ENCODE results near the gene ALLC.

The ALLC gene

GRCh38 chr2:3630631-3631030 is 27.4 kb upstream of the ALLC start:
- Histone ChIP-seq H3K27me3 (ENCODE audit: insufficient read depth, low read length, poor library complexity) (no peaks in the 10 kb centered on the region), H3K4me2 (ENCODE audit: insufficient read depth, low read length) (no peak overlapping the region), H3K9ac (ENCODE audit: low read depth, low read length) (no peak overlapping the region), H3K4me1 (ENCODE audit: insufficient read depth, low read length) (no peaks in the 10 kb centered on the region), H4K20me1 (ENCODE audit: insufficient read depth, low read length) (no peaks in the 10 kb centered on the region), H3K36me3 (ENCODE audit: insufficient read depth, low read length) (no peaks in the 10 kb centered on the region), H3K79me2 (ENCODE audit: insufficient read depth, low read length) (no peaks in the 10 kb centered on the region), H2AFZ (ENCODE audit: low read depth, low read length) (no peak overlapping the region), H3K27ac (ENCODE audit: low read length) (no peak overlapping the region), H3K4me3 (ENCODE audit: low read depth in 1 of 2, low read length in 2 of 2) (no peak overlapping the region), H3K9me3 (ENCODE audit: insufficient read depth, low read length, severe bottlenecking) (no peaks in the 10 kb centered on the region)
- TF ChIP-seq CTCF (IDR thresholded peaks at IDR 0.05; ENCODE audit: borderline replicate concordance, extremely low read depth, low read length, poor library complexity, severe bottlenecking) (no peak), EZH2 (IDR thresholded peaks at IDR 0.05; ENCODE audit: borderline replicate concordance, low read depth, low read length, severe bottlenecking) (no peak)
- ATAC-seq (ENCODE audit: insufficient read depth, low read depth) (no peak), DNase-seq (no peak)

DNA sequence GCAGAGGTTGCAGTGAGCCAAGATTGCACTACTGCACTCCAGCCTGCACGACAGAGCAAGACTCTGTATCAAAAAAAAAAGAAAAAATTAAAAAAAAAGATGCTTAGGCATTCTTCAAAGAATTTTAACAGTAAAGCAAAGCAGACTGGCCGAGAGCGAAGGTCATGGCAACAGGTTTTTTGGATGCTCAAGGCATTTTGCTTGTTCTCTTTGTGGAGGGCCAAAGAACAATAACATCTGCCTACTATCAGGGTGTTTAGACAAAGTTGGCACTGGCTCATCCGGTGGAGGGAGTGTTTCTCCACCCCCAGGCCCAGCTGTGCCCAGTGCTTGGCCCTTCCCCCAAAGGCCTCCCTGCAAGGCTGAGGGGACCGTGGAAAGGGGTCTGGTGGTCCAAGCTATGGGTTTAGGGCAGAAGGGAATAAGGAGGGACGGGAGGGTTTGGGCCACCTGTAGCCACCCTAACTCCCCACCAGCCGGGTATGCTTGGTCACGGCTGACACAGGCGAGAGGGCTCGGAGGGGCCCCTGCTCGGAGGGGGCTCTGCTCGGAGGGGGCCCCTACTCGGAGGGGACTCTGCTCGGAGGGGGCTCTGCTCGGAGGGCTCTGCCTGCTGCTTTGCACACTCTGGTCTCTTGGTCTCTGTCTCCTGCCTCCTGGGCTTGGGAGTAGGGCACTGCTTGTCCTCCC is 26.7 kb upstream of the ALLC start:
- Histone ChIP-seq H3K4me3 (ENCODE audit: low read depth in 1 of 2, low read length in 2 of 2) (no peak overlapping the region), H3K79me2 (ENCODE audit: insufficient read depth, low read length) (no peaks in the 10 kb centered on the region), H3K4me2 (ENCODE audit: insufficient read depth, low read length) (no peak overlapping the region), H3K9me3 (ENCODE audit: insufficient read depth, low read length, severe bottlenecking) (no peaks in the 10 kb centered on the region), H4K20me1 (ENCODE audit: insufficient read depth, low read length) (no peaks in the 10 kb centered on the region), H3K36me3 (ENCODE audit: insufficient read depth, low read length) (no peaks in the 10 kb centered on the region), H3K27ac (ENCODE audit: low read length) (no peak overlapping the region), H3K4me1 (ENCODE audit: insufficient read depth, low read length) (no peaks in the 10 kb centered on the region), H3K9ac (ENCODE audit: low read depth, low read length) (no peak overlapping the region), H3K27me3 (ENCODE audit: insufficient read depth, low read length, poor library complexity) (no peaks in the 10 kb centered on the region), H2AFZ (ENCODE audit: low read depth, low read length) (no peak overlapping the region)
- TF ChIP-seq CTCF (IDR thresholded peaks at IDR 0.05; ENCODE audit: borderline replicate concordance, extremely low read depth, low read length, poor library complexity, severe bottlenecking) (no peak), EZH2 (IDR thresholded peaks at IDR 0.05; ENCODE audit: borderline replicate concordance, low read depth, low read length, severe bottlenecking) (no peak)
- ATAC-seq (ENCODE audit: insufficient read depth, low read depth) (no peak), DNase-seq (no peak)

- H3K36me3 ChIP-seq (ENCODE audit: insufficient read depth, low read length), result no peaks in the 10 kb centered on the region
- no peaks in the 10 kb centered on the region; the same call in 1 of the 2 replicates for H4K20me1 ChIP-seq (ENCODE audit: insufficient read depth, low read length)
- H3K4me2 ChIP-seq (ENCODE audit: insufficient read depth, low read length), result no peak overlapping the region
- ATAC-seq (ENCODE audit: insufficient read depth, low read depth) (no peak), DNase-seq (no peak)
- TF ChIP-seq EZH2 (IDR thresholded peaks at IDR 0.05; ENCODE audit: borderline replicate concordance, low read depth, low read length, severe bottlenecking) (no peak), CTCF (IDR thresholded peaks at IDR 0.05; ENCODE audit: borderline replicate concordance, extremely low read depth, low read length, poor library complexity, severe bottlenecking) (no peak)
- no peaks in the 10 kb centered on the region for H3K9me3 ChIP-seq (ENCODE audit: insufficient read depth, low read length, severe bottlenecking)
- no peaks in the 10 kb centered on the region for H3K4me1 ChIP-seq (ENCODE audit: insufficient read depth, low read length)
- no peak overlapping the region for H3K9ac ChIP-seq (ENCODE audit: low read depth, low read length)
- no peak overlapping the region for H3K4me3 ChIP-seq (ENCODE audit: low read depth in 1 of 2, low read length in 2 of 2)
- no peak overlapping the region for H3K27ac ChIP-seq (ENCODE audit: low read length)
- H2AFZ ChIP-seq (ENCODE audit: low read depth, low read length), result no peak overlapping the region
- H3K27me3 ChIP-seq (ENCODE audit: insufficient read depth, low read length, poor library complexity), result no peaks in the 10 kb centered on the region
- no peaks in the 10 kb centered on the region for H3K79me2 ChIP-seq (ENCODE audit: insufficient read depth, low read length)
These were observed 25.9 kb upstream of the ALLC start for GRCh38 chr2:3631851-3632659.
